Fibroblast of pulmonary artery (primary cell): ENCODE measurements around the gene VWA3A.

Experiments used
- DNase-seq: peaks from one replicate; pipeline ENCODE4 v3.0.0-alpha.2; 2010; ENCODE audit warnings: low read depth
- H3K4me3 ChIP-seq: replicated peaks from 2 replicates; pipeline ENCODE4 v1.5.1; 2011; ENCODE audit warnings: low read depth, mild to moderate bottlenecking, control low read depth, low read length, moderate library complexity
- CTCF ChIP-seq: IDR thresholded peaks from 2 replicates; pipeline ENCODE4 v1.5.1; 2011; ENCODE audit warnings: mild to moderate bottlenecking, control low read depth, low read length, inconsistent platforms; ENCODE audit errors: missing control alignments

Gene VWA3A

GRCh38 chr16:22138482-22138881 is 46.1 kb downstream of the VWA3A start:
- DNase-seq: no peak
- no peak overlapping the region for H3K4me3 ChIP-seq
- TF ChIP-seq CTCF: no peak

- no peak for DNase-seq
- H3K4me3 ChIP-seq: no peak overlapping the region
- TF ChIP-seq CTCF: no peak
These were observed 46.7 kb downstream of the VWA3A start for GRCh38 chr16:22139008-22139407.

GRCh38 chr16:22139732-22140131 is 47.4 kb downstream of the VWA3A start:
- no peak for TF ChIP-seq CTCF
- DNase-seq: no peak
- no peak overlapping the region for H3K4me3 ChIP-seq

GRCh38 chr16:22141767-22142166 is 49.4 kb downstream of the VWA3A start:
- no peak overlapping the region for H3K4me3 ChIP-seq
- peak; percentile 15 for DNase-seq
- TF ChIP-seq CTCF: peak; percentile 55

GRCh38 chr16:22144520-22144919 is 52.2 kb downstream of the VWA3A start:
- no peak overlapping the region for H3K4me3 ChIP-seq
- DNase-seq: no peak
- TF ChIP-seq CTCF: no peak

GRCh38 chr16:22147853-22148252 is 55.5 kb downstream of the VWA3A start:
- DNase-seq: no peak
- TF ChIP-seq CTCF: no peak
- no peak overlapping the region for H3K4me3 ChIP-seq

GRCh38 chr16:22151246-22151998 is 59.1 kb downstream of the VWA3A start:
- no peak overlapping the region for H3K4me3 ChIP-seq
- no peak for DNase-seq
- no peak for TF ChIP-seq CTCF
